ENCODE results near the gene SLC17A5. TPM values are rescaled to one million over a fixed set of nuclear protein-coding genes. Genes with fewer than 3 reads are reported as not detected.

SLC17A5 gene
- total and polyA plus RNA-seq, 9 of the 15 experiments (the other 6 are each of a cell fraction or from before 2014, with no cell fraction given), result 1.3 to 7.2 (median 3.4) TPM

DNA sequence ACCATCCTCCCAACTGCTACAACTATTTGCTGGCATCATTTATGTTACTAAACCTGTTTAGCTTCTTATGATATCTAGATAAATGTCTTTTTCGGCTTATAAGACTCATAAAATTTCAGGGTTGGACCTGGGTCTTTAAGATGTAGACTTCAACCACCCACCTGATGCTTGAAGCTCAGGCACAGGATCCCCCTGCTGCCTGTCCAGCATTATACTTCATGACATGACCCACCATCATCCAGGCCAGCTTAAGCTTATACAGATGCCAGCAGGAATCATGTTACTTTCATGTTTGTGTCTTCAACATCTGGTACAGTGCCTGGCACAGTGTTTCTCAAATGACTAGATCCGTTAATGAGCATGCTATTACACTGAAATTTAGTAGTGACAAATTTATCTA, 47.4 kb downstream of the SLC17A5 start:
- Histone ChIP-seq H3K27ac (ENCODE audit: extremely low read depth, low read depth, low read length) (no peak overlapping the region), H3K9ac (ENCODE audit: insufficient read depth in 1 of 2, low read depth in 2 of 2, low read length in 2 of 2) (no peak overlapping the region), H3K79me2 (ENCODE audit: control insufficient read depth, insufficient read depth, low read length) (no peaks in the 10 kb centered on the region), H3K4me1 (replicated peaks in 1 of 2; ENCODE audit: control insufficient read depth in 2 of 2, insufficient read depth in 2 of 2, low read length in 2 of 2) (no peaks in the 10 kb centered on the region; a peak in 1 of 5 replicates), H3K9me3 (replicated peaks; ENCODE audit: control insufficient read depth, insufficient read depth, low read depth, low read length) (no peaks in the 10 kb centered on the region), H3K27me3 (ENCODE audit: control insufficient read depth in 2 of 2, insufficient read depth in 2 of 2, low read length in 2 of 2) (no peaks in the 10 kb centered on the region), H2AFZ (ENCODE audit: low read depth, low read length) (no peak overlapping the region), H3K9me1 (ENCODE audit: control insufficient read depth, insufficient read depth, low read length) (no peaks in the 10 kb centered on the region), H3K36me3 (ENCODE audit: control insufficient read depth, insufficient read depth, low read length) (no peaks in the 10 kb centered on the region; the same call in 2 of the 3 replicates), H4K20me1 (replicated peaks; ENCODE audit: control insufficient read depth, insufficient read depth, low read length) (no peaks in the 10 kb centered on the region), H3K4me2 (ENCODE audit: insufficient read depth, low read length) (no peak overlapping the region), H3K4me3 (no peak overlapping the region)
- FAIRE-seq (no peak), DNase-seq (ENCODE audit: extremely low read depth in 1 of 4, low spot score in 3 of 4) (no peak), ATAC-seq (peak; percentile 73)
- in situ Hi-C loops (cut with MboI), result no loop called here
- 20% methylated on average over 2 of the region's 2 CpGs for WGBS (ENCODE audit: insufficient coverage, low coverage, missing lambda C conversion rate)
- intact Hi-C loops (cut with micrococcal nuclease), result no loop called here
- no TSS peak for BruUV-seq (replicated peaks)
- CTCF ChIA-PET (ENCODE audit: low intra/inter-chr PET ratio), result interaction anchor here (1.1 kb wide), 1 partner anchor 90 kb away, joined by 4 read pairs; no protein-coding TSS in a partner anchor
- TF ChIP-seq RAD21 (CRISPR knock-in tag; conservative IDR thresholded peaks at IDR 0.05 in 1 of 2, IDR thresholded peaks at IDR 0.05 in 1 of 2) (peak in 1 of 2 experiments; percentile 20; a peak in 1 of 4 replicates), ZC3H8 (IDR thresholded peaks at IDR 0.05) (no peak)
- POLR2A ChIA-PET, result interaction anchor here (1.0 to 5.0 kb wide), 5 partner anchors 26 to 92 kb away, joined by 4 to 32 read pairs (median 8); partner anchors contain the start of gene EEF1A1

DNA sequence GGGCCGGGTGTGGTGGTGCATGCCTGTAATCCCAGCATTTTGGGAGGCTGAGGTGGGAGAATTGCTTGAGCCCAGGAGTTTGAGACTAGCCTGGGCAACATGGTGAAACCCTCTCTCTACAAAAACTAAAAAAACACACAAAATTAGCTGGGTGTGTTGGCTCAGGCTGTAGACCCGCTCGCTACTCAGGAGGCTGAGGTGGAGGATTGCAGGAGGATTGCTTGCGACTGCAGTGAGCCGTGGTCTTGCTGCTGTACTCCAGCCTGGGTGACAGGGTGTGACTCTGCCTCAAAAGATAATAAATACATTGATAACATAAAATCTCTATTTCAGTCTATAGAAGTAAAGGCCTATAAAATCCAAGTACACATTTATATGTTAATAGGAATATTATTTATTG, 49.3 kb downstream of the SLC17A5 start:
- no peak overlapping the region for H2AFZ ChIP-seq (ENCODE audit: low read depth, low read length)
- TF ChIP-seq, protein P1, sequence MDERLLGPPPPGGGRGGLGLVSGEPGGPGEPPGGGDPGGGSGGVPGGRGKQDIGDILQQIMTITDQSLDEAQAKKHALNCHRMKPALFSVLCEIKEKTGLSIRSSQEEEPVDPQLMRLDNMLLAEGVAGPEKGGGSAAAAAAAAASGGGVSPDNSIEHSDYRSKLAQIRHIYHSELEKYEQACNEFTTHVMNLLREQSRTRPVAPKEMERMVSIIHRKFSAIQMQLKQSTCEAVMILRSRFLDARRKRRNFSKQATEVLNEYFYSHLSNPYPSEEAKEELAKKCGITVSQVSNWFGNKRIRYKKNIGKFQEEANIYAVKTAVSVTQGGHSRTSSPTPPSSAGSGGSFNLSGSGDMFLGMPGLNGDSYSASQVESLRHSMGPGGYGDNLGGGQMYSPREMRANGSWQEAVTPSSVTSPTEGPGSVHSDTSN (CRISPR knock-in tag; IDR thresholded peaks at IDR 0.05; ENCODE audit: low read depth), result no peak
- TF ChIP-seq, protein P1 (tag; conservative IDR thresholded peaks at IDR 0.05; ENCODE audit: low read depth), result 0 out of 2 replicates have a peak, but pooled peaks have one; percentile 2
- TF ChIP-seq CBX1 (IDR thresholded peaks at IDR 0.05; ENCODE audit: low read depth) (no peak), ZBTB26 (CRISPR knock-in tag; IDR thresholded peaks at IDR 0.05) (no peak)
- no peak overlapping the region for H3K27ac ChIP-seq (ENCODE audit: extremely low read depth, low read depth, low read length)
- no peaks in the 10 kb centered on the region for H3K9me3 ChIP-seq (replicated peaks; ENCODE audit: control insufficient read depth, insufficient read depth, low read depth, low read length)
- H3K9ac ChIP-seq (ENCODE audit: insufficient read depth in 1 of 2, low read depth in 2 of 2, low read length in 2 of 2), result no peak overlapping the region
- no peaks in the 10 kb centered on the region; the same call in 2 of the 3 replicates for H3K36me3 ChIP-seq (ENCODE audit: control insufficient read depth, insufficient read depth, low read length)
- BruUV-seq (replicated peaks), result no TSS peak
- H3K79me2 ChIP-seq (ENCODE audit: control insufficient read depth, insufficient read depth, low read length), result no peaks in the 10 kb centered on the region
- ChIA-PET CTCF (ENCODE audit: low intra/inter-chr PET ratio) (no interaction called here), POLR2A (interaction anchor here (0.8 to 5.0 kb wide), 5 partner anchors 22 to 91 kb away, joined by 3 to 32 read pairs (median 3); partner anchors contain the start of gene EEF1A1)
- H4K20me1 ChIP-seq (replicated peaks; ENCODE audit: control insufficient read depth, insufficient read depth, low read length), result no peaks in the 10 kb centered on the region
- WGBS (ENCODE audit: insufficient coverage, low coverage, missing lambda C conversion rate), result 49% methylated on average over 5 of the region's 5 CpGs
- in situ Hi-C loops (cut with MboI), result no loop called here
- FAIRE-seq (no peak), DNase-seq (ENCODE audit: extremely low read depth in 1 of 4, low spot score in 3 of 4) (no peak), ATAC-seq (peak; percentile 57; the same call in 2 of the 3 replicates)
- intact Hi-C loops (cut with micrococcal nuclease), result no loop called here
- H3K4me1 ChIP-seq (replicated peaks in 1 of 2; ENCODE audit: control insufficient read depth in 2 of 2, insufficient read depth in 2 of 2, low read length in 2 of 2), result no peaks in the 10 kb centered on the region; a peak in 1 of 5 replicates
- H3K9me1 ChIP-seq (ENCODE audit: control insufficient read depth, insufficient read depth, low read length), result no peaks in the 10 kb centered on the region
- no peaks in the 10 kb centered on the region for H3K27me3 ChIP-seq (ENCODE audit: control insufficient read depth in 2 of 2, insufficient read depth in 2 of 2, low read length in 2 of 2)
- H3K4me3 ChIP-seq, result no peak overlapping the region
- no peak overlapping the region for H3K4me2 ChIP-seq (ENCODE audit: insufficient read depth, low read length)

Data from K562 (cell line).